ENCODE measurements around the gene VRK1.

VRK1 gene

DNA sequence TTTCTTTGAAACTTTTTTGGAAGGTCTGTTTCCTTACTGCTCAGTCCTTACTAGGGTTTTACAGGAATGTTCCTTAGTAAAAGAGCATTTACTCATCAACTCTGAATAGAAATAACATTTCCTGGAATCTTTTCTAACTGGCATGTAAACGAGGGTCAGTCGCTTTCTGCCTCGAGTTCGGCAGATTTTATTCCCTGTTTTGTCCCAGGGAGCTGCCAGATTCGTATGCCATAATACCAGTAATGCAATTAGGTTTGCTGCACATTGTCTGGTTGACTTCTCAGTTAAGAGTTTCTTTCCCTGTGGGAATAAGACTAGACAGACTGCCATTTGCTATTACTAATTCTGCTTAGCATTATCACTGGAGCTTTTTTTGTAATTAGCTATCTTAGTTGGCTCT is 91.9 kb downstream of the VRK1 start:
- DNase-seq: no peak

- no peak for DNase-seq
Observed at GRCh38 chr14:96893966-96894622, 96.9 kb downstream of the VRK1 start.

- DNase-seq: no peak
Observed at GRCh38 chr14:96894966-96895365, 97.8 kb downstream of the VRK1 start.

- DNase-seq: no peak
Observed at GRCh38 chr14:96895658-96896271, 98.6 kb downstream of the VRK1 start.

- DNase-seq: no peak
Observed at GRCh38 chr14:96897184-96897583, 100.0 kb downstream of the VRK1 start.

DNA sequence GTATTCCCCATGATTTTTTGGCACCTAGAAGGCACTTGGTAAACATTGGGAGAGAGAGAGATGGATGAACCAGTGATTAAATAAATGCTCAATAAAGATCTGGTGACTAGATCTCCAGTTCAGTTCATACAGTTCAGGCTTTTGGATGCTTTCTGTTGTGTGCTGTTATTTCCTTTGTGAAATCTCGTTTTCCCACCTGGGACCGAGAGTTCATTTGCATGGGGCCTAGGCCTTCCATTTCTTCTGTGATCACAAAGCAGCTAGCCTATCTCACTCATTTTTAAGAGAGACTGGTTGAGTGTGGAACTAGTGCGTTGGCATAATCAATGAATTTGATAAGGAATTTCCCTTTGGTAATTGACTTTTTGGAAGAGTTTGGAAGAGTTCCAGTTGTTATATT is 104.0 kb downstream of the VRK1 start:
- no peak for DNase-seq

DNA sequence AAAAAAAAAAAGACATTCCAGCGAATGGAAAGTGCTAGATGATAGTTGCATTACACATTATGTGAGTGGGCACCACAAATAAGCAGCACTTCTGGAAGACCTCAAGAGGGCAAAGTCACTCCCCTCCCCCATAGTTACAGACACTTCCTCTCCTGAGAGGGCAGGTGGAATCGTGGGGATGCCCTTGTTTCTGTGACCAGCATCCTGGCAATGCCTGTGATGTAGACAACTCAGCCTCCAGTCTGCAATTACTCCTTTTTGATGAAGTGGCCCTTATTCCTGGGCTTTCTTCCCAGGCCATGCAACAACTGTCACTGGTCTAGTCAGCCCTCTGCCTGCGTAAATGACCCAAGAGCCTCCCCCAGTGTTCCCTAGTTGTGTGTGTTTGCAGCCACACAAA is 104.8 kb downstream of the VRK1 start:
- DNase-seq: no peak

DNA sequence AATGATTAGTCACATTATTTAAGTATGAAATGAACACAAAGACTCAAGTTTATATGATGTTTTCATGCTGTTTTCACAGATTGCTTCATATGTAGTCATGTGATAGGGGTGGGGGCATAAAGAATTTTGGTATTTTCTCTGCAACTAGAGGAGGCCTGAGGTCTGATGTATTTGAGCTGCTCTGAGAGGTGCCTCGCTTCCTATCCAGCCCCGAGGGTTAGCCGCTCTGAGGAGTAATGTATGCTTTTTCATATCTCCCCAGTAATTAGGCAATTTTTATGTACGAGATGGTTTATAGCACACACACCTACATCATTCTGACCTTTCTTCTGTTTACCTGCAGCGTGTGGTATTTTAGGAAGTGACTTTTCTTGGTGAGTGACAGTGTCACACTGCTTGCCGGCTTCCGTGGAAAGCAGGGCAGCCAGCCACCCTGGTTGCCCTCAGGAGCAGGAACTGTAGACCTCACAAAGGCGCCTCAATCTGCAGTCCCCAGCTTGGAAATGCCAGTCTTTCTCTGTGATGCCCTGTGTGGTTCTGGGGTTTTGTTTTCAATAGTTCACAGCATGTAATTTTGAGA is 106.4 kb downstream of the VRK1 start:
- no peak for DNase-seq

DNA sequence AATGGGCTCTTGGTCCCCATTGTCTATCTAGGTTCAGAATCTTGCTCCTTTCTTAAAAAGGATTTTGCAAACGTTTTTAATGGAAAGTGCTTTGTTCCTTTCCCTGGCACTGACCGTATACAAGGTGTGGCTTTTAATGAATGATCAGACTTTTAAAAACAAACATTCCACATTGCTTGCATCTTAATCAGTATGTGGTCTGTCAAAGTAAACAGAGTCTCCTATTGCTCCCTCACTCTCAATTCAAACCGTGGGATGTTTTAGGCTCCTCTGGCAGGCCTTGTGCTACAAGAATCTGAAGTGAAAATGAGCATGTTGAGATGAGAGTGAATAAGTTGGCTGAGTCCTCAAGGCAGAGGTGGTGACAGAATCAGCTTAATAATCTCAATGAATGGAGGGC is 107.0 kb downstream of the VRK1 start:
- no peak for DNase-seq

GRCh38 chr14:96905065-96905464 is 107.9 kb downstream of the VRK1 start:
- DNase-seq: no peak

GRCh38 chr14:96905825-96906224 is 108.6 kb downstream of the VRK1 start:
- no peak for DNase-seq

DNA sequence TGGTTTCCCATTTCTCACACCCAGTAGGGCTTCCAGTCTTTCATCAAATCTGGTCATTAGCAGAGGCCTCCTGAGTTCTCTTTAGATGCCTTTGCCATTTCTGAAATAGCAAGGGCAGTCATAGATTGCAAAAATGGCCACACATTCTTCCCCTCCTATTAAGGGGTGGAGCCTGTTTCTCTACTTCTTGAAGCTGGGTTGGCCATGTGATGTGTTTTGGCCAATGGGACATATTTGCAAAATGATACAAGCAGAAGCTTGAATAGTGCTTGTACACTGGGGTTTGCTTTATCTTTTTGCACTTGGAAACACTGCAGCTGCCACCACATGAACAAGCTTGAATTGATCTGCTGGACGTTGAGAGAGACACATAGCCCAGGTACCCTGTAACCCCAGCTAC is 109.3 kb downstream of the VRK1 start:
- no peak for DNase-seq

- DNase-seq: no peak
Observed at GRCh38 chr14:96909841-96910364, 112.7 kb downstream of the VRK1 start.

GRCh38 chr14:96911499-96912149 is 114.4 kb downstream of the VRK1 start:
- no peak for DNase-seq

- DNase-seq: no peak
Observed at GRCh38 chr14:96914571-96915128, 117.5 kb downstream of the VRK1 start.

GRCh38 chr14:96915478-96915877 is 118.3 kb downstream of the VRK1 start:
- no peak for DNase-seq

DNA sequence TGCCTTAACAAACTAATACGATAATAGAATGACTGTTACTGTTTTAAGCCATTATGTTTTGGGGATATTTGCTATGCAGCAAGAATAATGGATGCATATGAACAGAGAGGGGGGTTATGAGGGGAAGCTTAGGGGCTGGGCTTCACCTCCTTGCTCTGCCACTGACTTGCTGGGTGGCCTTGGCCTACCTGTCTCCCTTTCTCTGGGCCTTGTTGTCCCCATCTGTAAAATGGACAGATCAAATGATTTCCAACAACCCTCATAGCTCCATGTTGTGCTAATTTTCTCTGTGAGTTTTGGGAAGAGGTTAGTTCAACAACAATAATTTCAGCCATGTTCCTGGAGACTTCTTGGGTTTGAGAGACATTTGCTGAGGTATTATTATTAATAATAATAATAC is 119.6 kb downstream of the VRK1 start:
- DNase-seq: no peak

- no peak for DNase-seq
Observed at GRCh38 chr14:96917442-96917963, 120.3 kb downstream of the VRK1 start.

DNA sequence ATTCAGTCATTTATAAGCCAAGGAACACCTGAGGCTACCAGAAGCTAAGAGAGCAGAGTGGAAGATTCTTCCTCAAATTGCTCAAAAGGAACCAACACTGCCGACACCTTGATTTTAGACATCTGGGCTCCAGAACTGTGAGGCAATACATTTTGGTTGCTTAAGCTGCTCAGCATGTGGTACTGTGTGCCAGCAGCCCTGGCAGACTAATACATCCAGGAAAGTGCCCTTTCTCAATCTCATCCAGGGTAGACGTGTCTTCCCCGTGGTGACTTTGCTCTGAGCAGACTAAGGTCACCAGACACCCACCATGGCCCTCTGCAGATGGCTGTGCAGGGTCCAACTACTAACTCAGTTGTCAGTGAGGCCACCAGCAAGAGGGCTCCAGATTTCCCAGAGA is 122.8 kb downstream of the VRK1 start:
- no peak for DNase-seq

GRCh38 chr14:96920820-96921219 is 123.6 kb downstream of the VRK1 start:
- DNase-seq: no peak

- DNase-seq: no peak
Observed at GRCh38 chr14:96922986-96923385, 125.8 kb downstream of the VRK1 start.

- DNase-seq: no peak
Observed at GRCh38 chr14:96925422-96925821, 128.2 kb downstream of the VRK1 start.

DNA sequence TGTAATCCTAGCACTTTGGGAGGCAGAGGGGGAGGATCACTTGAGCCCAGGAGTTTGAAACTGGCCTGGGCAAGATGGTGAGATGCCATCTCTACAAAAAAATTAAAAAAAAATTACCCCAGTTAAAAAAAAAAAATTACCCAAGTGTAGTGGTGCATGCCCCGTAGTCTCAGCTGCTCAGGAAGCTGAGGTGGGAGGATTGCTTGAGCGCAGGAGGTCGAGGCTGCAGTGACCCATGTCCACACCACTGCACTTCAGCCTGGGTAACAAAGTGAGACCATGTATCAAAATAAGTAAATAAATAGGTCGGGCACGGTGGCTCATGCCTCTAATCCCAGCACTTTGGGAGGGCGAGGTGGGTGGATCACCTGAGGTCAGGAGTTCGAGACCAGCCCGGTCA is 128.8 kb downstream of the VRK1 start:
- DNase-seq: no peak

All from CD4-positive, alpha-beta T cell treated with Interleukin-10 for 1 hour (primary cell).